Measurements from ENCODE around the gene ANKRD7.

The ANKRD7 gene

GRCh38 chr7:118245267-118246040 is 20.9 kb downstream of the ANKRD7 start:
- Histone ChIP-seq H3K27me3 (ENCODE audit: insufficient read depth, poor library complexity, severe bottlenecking) (no peaks in the 10 kb centered on the region), H3K27ac (replicated peaks) (no peak overlapping the region), H3K4me3 (replicated peaks; ENCODE audit: insufficient read depth, low read length) (no peak overlapping the region)
- DNase-seq (ENCODE audit: low read depth in 1 of 2, low spot score in 1 of 2), result peak in 1 of 2 experiments; percentile 11
- TF ChIP-seq SPI1 (IDR thresholded peaks at IDR 0.05; ENCODE audit: borderline replicate concordance, low read depth) (peak; percentile 79), GABPA (IDR thresholded peaks at IDR 0.05; ENCODE audit: low read depth) (no peak)

GRCh38 chr7:118250860-118251494 is 26.5 kb downstream of the ANKRD7 start:
- no peak for TF ChIP-seq POLR2AphosphoS5 (IDR thresholded peaks at IDR 0.05; ENCODE audit: low read depth)
- no peak for TF ChIP-seq CTCF (IDR thresholded peaks at IDR 0.05; ENCODE audit: insufficient read depth, low read length)
- TF ChIP-seq SPI1 (IDR thresholded peaks at IDR 0.05; ENCODE audit: borderline replicate concordance, low read depth), result no peak
- no peak for TF ChIP-seq GABPA (IDR thresholded peaks at IDR 0.05; ENCODE audit: low read depth)
- TF ChIP-seq REST (IDR thresholded peaks at IDR 0.05; ENCODE audit: insufficient replicate concordance, low read depth), result no peak
- Histone ChIP-seq H3K27me3 (ENCODE audit: insufficient read depth, poor library complexity, severe bottlenecking) (no peaks in the 10 kb centered on the region), H3K4me3 (replicated peaks; ENCODE audit: insufficient read depth, low read length) (no peak overlapping the region), H3K27ac (replicated peaks) (no peak overlapping the region)
- DNase-seq (ENCODE audit: low read depth in 1 of 2, low spot score in 1 of 2), result no peak

GRCh38 chr7:118252087-118252486 is 27.6 kb downstream of the ANKRD7 start:
- DNase-seq (ENCODE audit: low read depth in 1 of 2, low spot score in 1 of 2), result no peak
- TF ChIP-seq SPI1 (IDR thresholded peaks at IDR 0.05; ENCODE audit: borderline replicate concordance, low read depth), result no peak
- TF ChIP-seq REST (IDR thresholded peaks at IDR 0.05; ENCODE audit: insufficient replicate concordance, low read depth), result no peak
- no peak for TF ChIP-seq CTCF (IDR thresholded peaks at IDR 0.05; ENCODE audit: insufficient read depth, low read length)
- TF ChIP-seq GABPA (IDR thresholded peaks at IDR 0.05; ENCODE audit: low read depth), result no peak
- TF ChIP-seq POLR2AphosphoS5 (IDR thresholded peaks at IDR 0.05; ENCODE audit: low read depth), result no peak
- no peak overlapping the region for H3K27ac ChIP-seq (replicated peaks)

GRCh38 chr7:118259115-118259514 is 34.6 kb downstream of the ANKRD7 start:
- H3K27me3 ChIP-seq (ENCODE audit: insufficient read depth, poor library complexity, severe bottlenecking), result no peaks in the 10 kb centered on the region
- no peak for DNase-seq (ENCODE audit: low read depth in 1 of 2, low spot score in 1 of 2)
- no peak overlapping the region for H3K27ac ChIP-seq (replicated peaks)
- H3K4me3 ChIP-seq (replicated peaks; ENCODE audit: insufficient read depth, low read length), result no peak overlapping the region
- TF ChIP-seq POLR2AphosphoS5 (IDR thresholded peaks at IDR 0.05; ENCODE audit: low read depth) (no peak), GABPA (IDR thresholded peaks at IDR 0.05; ENCODE audit: low read depth) (no peak), CTCF (IDR thresholded peaks at IDR 0.05; ENCODE audit: insufficient read depth, low read length) (no peak), SPI1 (IDR thresholded peaks at IDR 0.05; ENCODE audit: borderline replicate concordance, low read depth) (no peak), REST (IDR thresholded peaks at IDR 0.05; ENCODE audit: insufficient replicate concordance, low read depth) (no peak)

More at GRCh38 chr7:118252087-118252486, 27.6 kb downstream of the ANKRD7 start:
- Histone ChIP-seq H3K4me3 (replicated peaks; ENCODE audit: insufficient read depth, low read length) (no peak overlapping the region), H3K27me3 (ENCODE audit: insufficient read depth, poor library complexity, severe bottlenecking) (no peaks in the 10 kb centered on the region)
